ENCODE data around the gene IRF9. TPM values are rescaled to one million over a fixed set of nuclear protein-coding genes. Genes with fewer than 3 reads are reported as not detected.

Gene IRF9
- total and polyA plus RNA-seq, 2 experiments from 2014 or later: 8.2 to 8.4 TPM

DNA sequence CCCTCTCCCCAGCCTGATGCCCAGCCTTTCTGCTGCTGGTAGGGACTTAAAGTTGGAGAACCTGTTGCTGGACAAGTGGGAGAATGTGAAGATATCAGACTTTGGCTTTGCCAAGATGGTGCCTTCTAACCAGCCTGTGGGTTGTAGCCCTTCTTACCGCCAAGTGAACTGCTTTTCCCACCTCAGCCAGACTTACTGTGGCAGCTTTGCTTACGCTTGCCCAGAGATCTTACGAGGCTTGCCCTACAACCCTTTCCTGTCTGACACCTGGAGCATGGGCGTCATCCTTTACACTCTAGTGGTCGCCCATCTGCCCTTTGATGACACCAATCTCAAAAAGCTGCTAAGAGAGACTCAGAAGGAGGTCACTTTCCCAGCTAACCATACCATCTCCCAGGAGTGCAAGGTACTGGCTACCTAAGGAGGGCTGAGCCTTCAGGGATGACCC lies 46.1 kb downstream of the IRF9 start (continued):
- TF ChIP-seq, protein P1, sequence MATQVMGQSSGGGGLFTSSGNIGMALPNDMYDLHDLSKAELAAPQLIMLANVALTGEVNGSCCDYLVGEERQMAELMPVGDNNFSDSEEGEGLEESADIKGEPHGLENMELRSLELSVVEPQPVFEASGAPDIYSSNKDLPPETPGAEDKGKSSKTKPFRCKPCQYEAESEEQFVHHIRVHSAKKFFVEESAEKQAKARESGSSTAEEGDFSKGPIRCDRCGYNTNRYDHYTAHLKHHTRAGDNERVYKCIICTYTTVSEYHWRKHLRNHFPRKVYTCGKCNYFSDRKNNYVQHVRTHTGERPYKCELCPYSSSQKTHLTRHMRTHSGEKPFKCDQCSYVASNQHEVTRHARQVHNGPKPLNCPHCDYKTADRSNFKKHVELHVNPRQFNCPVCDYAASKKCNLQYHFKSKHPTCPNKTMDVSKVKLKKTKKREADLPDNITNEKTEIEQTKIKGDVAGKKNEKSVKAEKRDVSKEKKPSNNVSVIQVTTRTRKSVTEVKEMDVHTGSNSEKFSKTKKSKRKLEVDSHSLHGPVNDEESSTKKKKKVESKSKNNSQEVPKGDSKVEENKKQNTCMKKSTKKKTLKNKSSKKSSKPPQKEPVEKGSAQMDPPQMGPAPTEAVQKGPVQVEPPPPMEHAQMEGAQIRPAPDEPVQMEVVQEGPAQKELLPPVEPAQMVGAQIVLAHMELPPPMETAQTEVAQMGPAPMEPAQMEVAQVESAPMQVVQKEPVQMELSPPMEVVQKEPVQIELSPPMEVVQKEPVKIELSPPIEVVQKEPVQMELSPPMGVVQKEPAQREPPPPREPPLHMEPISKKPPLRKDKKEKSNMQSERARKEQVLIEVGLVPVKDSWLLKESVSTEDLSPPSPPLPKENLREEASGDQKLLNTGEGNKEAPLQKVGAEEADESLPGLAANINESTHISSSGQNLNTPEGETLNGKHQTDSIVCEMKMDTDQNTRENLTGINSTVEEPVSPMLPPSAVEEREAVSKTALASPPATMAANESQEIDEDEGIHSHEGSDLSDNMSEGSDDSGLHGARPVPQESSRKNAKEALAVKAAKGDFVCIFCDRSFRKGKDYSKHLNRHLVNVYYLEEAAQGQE (IDR thresholded peaks at IDR 0.05; ENCODE audit: unreplicated experiment): no peak
- TF ChIP-seq JUNB (IDR thresholded peaks at IDR 0.05; ENCODE audit: unreplicated experiment): no peak
- TF ChIP-seq, protein P2, sequence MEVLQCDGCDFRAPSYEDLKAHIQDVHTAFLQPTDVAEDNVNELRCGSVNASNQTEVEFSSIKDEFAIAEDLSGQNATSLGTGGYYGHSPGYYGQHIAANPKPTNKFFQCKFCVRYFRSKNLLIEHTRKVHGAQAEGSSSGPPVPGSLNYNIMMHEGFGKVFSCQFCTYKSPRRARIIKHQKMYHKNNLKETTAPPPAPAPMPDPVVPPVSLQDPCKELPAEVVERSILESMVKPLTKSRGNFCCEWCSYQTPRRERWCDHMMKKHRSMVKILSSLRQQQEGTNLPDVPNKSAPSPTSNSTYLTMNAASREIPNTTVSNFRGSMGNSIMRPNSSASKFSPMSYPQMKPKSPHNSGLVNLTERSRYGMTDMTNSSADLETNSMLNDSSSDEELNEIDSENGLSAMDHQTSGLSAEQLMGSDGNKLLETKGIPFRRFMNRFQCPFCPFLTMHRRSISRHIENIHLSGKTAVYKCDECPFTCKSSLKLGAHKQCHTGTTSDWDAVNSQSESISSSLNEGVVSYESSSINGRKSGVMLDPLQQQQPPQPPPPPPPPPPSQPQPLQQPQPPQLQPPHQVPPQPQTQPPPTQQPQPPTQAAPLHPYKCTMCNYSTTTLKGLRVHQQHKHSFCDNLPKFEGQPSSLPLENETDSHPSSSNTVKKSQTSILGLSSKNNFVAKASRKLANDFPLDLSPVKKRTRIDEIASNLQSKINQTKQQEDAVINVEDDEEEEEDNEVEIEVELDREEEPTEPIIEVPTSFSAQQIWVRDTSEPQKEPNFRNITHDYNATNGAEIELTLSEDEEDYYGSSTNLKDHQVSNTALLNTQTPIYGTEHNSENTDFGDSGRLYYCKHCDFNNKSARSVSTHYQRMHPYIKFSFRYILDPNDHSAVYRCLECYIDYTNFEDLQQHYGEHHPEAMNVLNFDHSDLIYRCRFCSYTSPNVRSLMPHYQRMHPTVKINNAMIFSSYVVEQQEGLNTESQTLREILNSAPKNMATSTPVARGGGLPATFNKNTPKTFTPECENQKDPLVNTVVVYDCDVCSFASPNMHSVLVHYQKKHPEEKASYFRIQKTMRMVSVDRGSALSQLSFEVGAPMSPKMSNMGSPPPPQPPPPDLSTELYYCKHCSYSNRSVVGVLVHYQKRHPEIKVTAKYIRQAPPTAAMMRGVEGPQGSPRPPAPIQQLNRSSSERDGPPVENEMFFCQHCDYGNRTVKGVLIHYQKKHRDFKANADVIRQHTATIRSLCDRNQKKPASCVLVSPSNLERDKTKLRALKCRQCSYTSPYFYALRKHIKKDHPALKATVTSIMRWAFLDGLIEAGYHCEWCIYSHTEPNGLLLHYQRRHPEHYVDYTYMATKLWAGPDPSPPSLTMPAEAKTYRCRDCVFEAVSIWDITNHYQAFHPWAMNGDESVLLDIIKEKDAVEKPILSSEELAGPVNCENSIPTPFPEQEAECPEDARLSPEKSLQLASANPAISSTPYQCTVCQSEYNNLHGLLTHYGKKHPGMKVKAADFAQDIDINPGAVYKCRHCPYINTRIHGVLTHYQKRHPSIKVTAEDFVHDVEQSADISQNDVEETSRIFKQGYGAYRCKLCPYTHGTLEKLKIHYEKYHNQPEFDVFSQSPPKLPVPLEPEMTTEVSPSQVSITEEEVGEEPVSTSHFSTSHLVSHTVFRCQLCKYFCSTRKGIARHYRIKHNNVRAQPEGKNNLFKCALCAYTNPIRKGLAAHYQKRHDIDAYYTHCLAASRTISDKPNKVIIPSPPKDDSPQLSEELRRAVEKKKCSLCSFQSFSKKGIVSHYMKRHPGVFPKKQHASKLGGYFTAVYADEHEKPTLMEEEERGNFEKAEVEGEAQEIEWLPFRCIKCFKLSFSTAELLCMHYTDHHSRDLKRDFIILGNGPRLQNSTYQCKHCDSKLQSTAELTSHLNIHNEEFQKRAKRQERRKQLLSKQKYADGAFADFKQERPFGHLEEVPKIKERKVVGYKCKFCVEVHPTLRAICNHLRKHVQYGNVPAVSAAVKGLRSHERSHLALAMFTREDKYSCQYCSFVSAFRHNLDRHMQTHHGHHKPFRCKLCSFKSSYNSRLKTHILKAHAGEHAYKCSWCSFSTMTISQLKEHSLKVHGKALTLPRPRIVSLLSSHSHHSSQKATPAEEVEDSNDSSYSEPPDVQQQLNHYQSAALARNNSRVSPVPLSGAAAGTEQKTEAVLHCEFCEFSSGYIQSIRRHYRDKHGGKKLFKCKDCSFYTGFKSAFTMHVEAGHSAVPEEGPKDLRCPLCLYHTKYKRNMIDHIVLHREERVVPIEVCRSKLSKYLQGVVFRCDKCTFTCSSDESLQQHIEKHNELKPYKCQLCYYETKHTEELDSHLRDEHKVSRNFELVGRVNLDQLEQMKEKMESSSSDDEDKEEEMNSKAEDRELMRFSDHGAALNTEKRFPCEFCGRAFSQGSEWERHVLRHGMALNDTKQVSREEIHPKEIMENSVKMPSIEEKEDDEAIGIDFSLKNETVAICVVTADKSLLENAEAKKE (CRISPR knock-in tag; IDR thresholded peaks at IDR 0.05): no peak
- TF ChIP-seq NANOG (IDR thresholded peaks at IDR 0.05; ENCODE audit: borderline replicate concordance): no peak

DNA sequence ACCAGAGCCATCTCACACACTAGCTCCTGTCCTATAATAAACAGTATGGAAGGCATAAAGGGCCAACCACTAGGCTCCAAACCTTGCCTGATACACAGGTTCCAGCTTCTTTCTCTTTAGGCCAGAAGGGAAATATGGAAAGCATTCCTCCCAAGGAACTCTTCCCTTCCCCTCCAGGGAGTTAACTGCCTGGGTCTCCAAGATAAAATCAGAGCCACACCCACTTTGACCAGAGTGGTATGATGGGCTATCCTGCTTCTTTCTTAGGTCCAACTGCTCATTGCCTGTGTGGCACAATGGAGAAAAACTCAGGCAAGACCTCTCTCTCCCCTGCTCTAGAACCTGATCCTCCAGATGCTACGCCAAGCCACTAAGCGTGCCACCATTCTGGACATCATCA lies 46.6 kb downstream of the IRF9 start:
- Histone ChIP-seq H3K4me3 (no peak overlapping the region), H3K27ac (ENCODE audit: low read depth) (no peak overlapping the region), H3K4me1 (ENCODE audit: insufficient read depth) (peaks cover 15% of the 10 kb centered on the region), H3K9me2 (ENCODE audit: insufficient read depth) (no peaks in the 10 kb centered on the region), H3K36me3 (ENCODE audit: insufficient read depth) (peaks cover 6% of the 10 kb centered on the region), H3F3A (replicated peaks; ENCODE audit: low read depth) (no peaks in the 10 kb centered on the region; the same call in 1 of the 2 replicates), H4K20me1 (replicated peaks; ENCODE audit: insufficient read depth) (no peaks in the 10 kb centered on the region; the same call in 1 of the 2 replicates), H3K27me3 (ENCODE audit: insufficient read depth) (no peaks in the 10 kb centered on the region), H3K79me2 (replicated peaks; ENCODE audit: insufficient read depth) (no peaks in the 10 kb centered on the region; the same call in 1 of the 2 replicates), H2AFZ (no peak overlapping the region), H3K4me2 (no peak overlapping the region)
- no peak overlapping the region for H3K27ac Mint-ChIP-seq
- H3K4me1 Mint-ChIP-seq: peaks cover 15% of the 10 kb centered on the region
- no peak for DNase-seq (ENCODE audit: low spot score)
- H3K9me3 Mint-ChIP-seq: peaks cover 3% of the 10 kb centered on the region; the same call in 2 of the 3 replicates
- H3K27me3 Mint-ChIP-seq (ENCODE audit: insufficient read depth, low read depth, poor library complexity): peaks cover 8% of the 10 kb centered on the region
- no peak overlapping the region for H3K4me3 Mint-ChIP-seq
- no peak for ATAC-seq
- H3K36me3 Mint-ChIP-seq (ENCODE audit: low read depth): peaks cover 77% of the 10 kb centered on the region
- TF ChIP-seq CREB1 (CRISPR knock-in tag; IDR thresholded peaks at IDR 0.05; ENCODE audit: low read depth) (no peak), EZH2 (IDR thresholded peaks at IDR 0.05; ENCODE audit: low read depth, unreplicated experiment) (no peak), ZNF114 (CRISPR knock-in tag; IDR thresholded peaks at IDR 0.05) (no peak), JUNB (IDR thresholded peaks at IDR 0.05; ENCODE audit: unreplicated experiment) (no peak), EZH2phosphoT487 (IDR thresholded peaks at IDR 0.05; ENCODE audit: unreplicated experiment) (no peak), POLR2AphosphoS5 (IDR thresholded peaks at IDR 0.05; ENCODE audit: low read depth) (no peak), ZNF331 (CRISPR knock-in tag; IDR thresholded peaks at IDR 0.05; ENCODE audit: low read depth) (no peak), STAT1 (IDR thresholded peaks at IDR 0.05; ENCODE audit: unreplicated experiment) (no peak), NANOG (IDR thresholded peaks at IDR 0.05; ENCODE audit: borderline replicate concordance) (no peak)
- TF ChIP-seq, protein P3, sequence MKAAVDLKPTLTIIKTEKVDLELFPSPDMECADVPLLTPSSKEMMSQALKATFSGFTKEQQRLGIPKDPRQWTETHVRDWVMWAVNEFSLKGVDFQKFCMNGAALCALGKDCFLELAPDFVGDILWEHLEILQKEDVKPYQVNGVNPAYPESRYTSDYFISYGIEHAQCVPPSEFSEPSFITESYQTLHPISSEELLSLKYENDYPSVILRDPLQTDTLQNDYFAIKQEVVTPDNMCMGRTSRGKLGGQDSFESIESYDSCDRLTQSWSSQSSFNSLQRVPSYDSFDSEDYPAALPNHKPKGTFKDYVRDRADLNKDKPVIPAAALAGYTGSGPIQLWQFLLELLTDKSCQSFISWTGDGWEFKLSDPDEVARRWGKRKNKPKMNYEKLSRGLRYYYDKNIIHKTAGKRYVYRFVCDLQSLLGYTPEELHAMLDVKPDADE (IDR thresholded peaks at IDR 0.05): no peak
- TF ChIP-seq, protein P4, sequence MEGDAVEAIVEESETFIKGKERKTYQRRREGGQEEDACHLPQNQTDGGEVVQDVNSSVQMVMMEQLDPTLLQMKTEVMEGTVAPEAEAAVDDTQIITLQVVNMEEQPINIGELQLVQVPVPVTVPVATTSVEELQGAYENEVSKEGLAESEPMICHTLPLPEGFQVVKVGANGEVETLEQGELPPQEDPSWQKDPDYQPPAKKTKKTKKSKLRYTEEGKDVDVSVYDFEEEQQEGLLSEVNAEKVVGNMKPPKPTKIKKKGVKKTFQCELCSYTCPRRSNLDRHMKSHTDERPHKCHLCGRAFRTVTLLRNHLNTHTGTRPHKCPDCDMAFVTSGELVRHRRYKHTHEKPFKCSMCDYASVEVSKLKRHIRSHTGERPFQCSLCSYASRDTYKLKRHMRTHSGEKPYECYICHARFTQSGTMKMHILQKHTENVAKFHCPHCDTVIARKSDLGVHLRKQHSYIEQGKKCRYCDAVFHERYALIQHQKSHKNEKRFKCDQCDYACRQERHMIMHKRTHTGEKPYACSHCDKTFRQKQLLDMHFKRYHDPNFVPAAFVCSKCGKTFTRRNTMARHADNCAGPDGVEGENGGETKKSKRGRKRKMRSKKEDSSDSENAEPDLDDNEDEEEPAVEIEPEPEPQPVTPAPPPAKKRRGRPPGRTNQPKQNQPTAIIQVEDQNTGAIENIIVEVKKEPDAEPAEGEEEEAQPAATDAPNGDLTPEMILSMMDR (conservative IDR thresholded peaks at IDR 0.05; ENCODE audit: low read depth in 2 of 2): no peak

All from GM23338 (cell line).